H9 (cell line): ENCODE data around the gene PPP1R1B. TPM values are rescaled to one million over a fixed set of nuclear protein-coding genes. Genes with fewer than 3 reads are reported as not detected.

Experiments
- DNase-seq: peaks from one replicate; pipeline ENCODE4 v3.0.0-alpha.2; 2017
- H2AFZ ChIP-seq: one replicate; pipeline ENCODE4 v1.6.1; 2013; ENCODE audit warnings: mild to moderate bottlenecking, low read length, control low read depth, moderate library complexity
- H2AK5ac ChIP-seq: 2 replicates; pipeline ENCODE4 v1.6.1; 2013; ENCODE audit warnings: low read length, control low read depth, mixed read lengths; ENCODE audit not compliant: insufficient read length
- H2BK120ac ChIP-seq: one replicate; pipeline ENCODE4 v1.6.1; 2013; ENCODE audit warnings: low read depth, mild to moderate bottlenecking, low read length, control low read depth, inconsistent platforms; ENCODE audit not compliant: poor library complexity, severe bottlenecking
- H2BK12ac ChIP-seq: 2 replicates; pipeline ENCODE4 v1.6.1; 2013; ENCODE audit warnings: low read length, control low read depth, mixed read lengths, low read depth; ENCODE audit not compliant: insufficient read length
- H2BK15ac ChIP-seq: 2 replicates; pipeline ENCODE4 v1.6.1; 2013; ENCODE audit warnings: low read depth, low read length, control low read depth
- H2BK20ac ChIP-seq: one replicate; pipeline ENCODE4 v1.6.1; 2013; ENCODE audit warnings: low read depth, mild to moderate bottlenecking, low read length, control low read depth, inconsistent platforms; ENCODE audit not compliant: poor library complexity, severe bottlenecking
- H2BK5ac ChIP-seq: 2 replicates; pipeline ENCODE4 v1.6.1; 2013; ENCODE audit warnings: low read length, control low read depth, mixed read lengths; ENCODE audit not compliant: insufficient read length
- H3K14ac ChIP-seq: 2 replicates; pipeline ENCODE4 v1.6.1; 2013; ENCODE audit warnings: low read length, control low read depth; ENCODE audit not compliant: insufficient read depth
- H3K18ac ChIP-seq: 2 replicates; pipeline ENCODE4 v1.6.1; 2013; ENCODE audit warnings: low read depth, mild to moderate bottlenecking, mixed read lengths, low read length, control low read depth; ENCODE audit not compliant: insufficient read length
- H3K23ac ChIP-seq: 2 replicates; pipeline ENCODE4 v1.6.1; 2013; ENCODE audit warnings: low read length, control low read depth, mixed read lengths, low read depth; ENCODE audit not compliant: insufficient read length
- H3K23me2 ChIP-seq: 2 replicates; pipeline ENCODE4 v1.6.1; 2013; ENCODE audit warnings: low read depth, mild to moderate bottlenecking, mixed read lengths, low read length, control low read depth; ENCODE audit not compliant: insufficient read length, poor library complexity, severe bottlenecking
- H3K27ac ChIP-seq: 2 replicates; pipeline ENCODE4 v1.5.1; 2013; ENCODE audit warnings: low read length, control low read depth, mixed read lengths, low read depth; ENCODE audit not compliant: insufficient read length
- H3K27me3 ChIP-seq: 2 replicates; pipeline ENCODE4 v1.6.1; 2013; ENCODE audit warnings: low read length, control low read depth, inconsistent platforms; ENCODE audit not compliant: insufficient read depth
- H3K4ac ChIP-seq: 2 replicates; pipeline ENCODE4 v1.6.1; 2013; ENCODE audit warnings: low read depth, mild to moderate bottlenecking, control low read depth, inconsistent platforms, low read length, moderate library complexity
- H3K4me1 ChIP-seq: 2 replicates; pipeline ENCODE4 v1.6.1; 2013; ENCODE audit warnings: low read length, control low read depth, inconsistent platforms; ENCODE audit not compliant: insufficient read depth
- H3K4me2 ChIP-seq: 2 replicates; pipeline ENCODE4 v1.6.1; 2013; ENCODE audit warnings: low read length, control low read depth, mixed read lengths; ENCODE audit not compliant: insufficient read length, insufficient read depth
- H3K56ac ChIP-seq: 2 replicates; pipeline ENCODE4 v1.6.1; 2013; ENCODE audit warnings: low read depth, mild to moderate bottlenecking, mixed read lengths, low read length, control low read depth; ENCODE audit not compliant: insufficient read length
- H3K79me1 ChIP-seq: 2 replicates; pipeline ENCODE4 v1.6.1; 2013; ENCODE audit warnings: low read depth, mild to moderate bottlenecking, moderate library complexity, low read length, control low read depth, inconsistent platforms; ENCODE audit not compliant: insufficient read depth, poor library complexity, severe bottlenecking
- H3K79me2 ChIP-seq: 2 replicates; pipeline ENCODE4 v1.6.1; 2013; ENCODE audit warnings: low read length, control low read depth, inconsistent platforms; ENCODE audit not compliant: insufficient read depth
- H3K9ac ChIP-seq: 2 replicates; pipeline ENCODE4 v1.6.1; 2013; ENCODE audit warnings: low read length, control low read depth, mixed read lengths; ENCODE audit not compliant: insufficient read length; ENCODE audit errors: extremely low read depth
- H3K9me3 ChIP-seq: one replicate; pipeline ENCODE4 v1.6.1; 2013; ENCODE audit warnings: low read depth, low read length, inconsistent platforms; ENCODE audit not compliant: control insufficient read depth
- H3T11ph ChIP-seq: one replicate; pipeline ENCODE4 v1.6.1; 2013; ENCODE audit warnings: mild to moderate bottlenecking, low read length, control low read depth, inconsistent platforms
- H4K20me1 ChIP-seq: one replicate; pipeline ENCODE4 v1.6.1; 2013; ENCODE audit not compliant: control insufficient read depth, insufficient read length, insufficient read depth
- H4K5ac ChIP-seq: 2 replicates; pipeline ENCODE4 v1.6.1; 2013; ENCODE audit warnings: low read depth, mild to moderate bottlenecking, mixed read lengths, low read length, control low read depth; ENCODE audit not compliant: insufficient read length
- H4K8ac ChIP-seq: replicated peaks from 2 replicates; pipeline ENCODE4 v1.6.1; 2013; ENCODE audit warnings: low read length, control low read depth, mixed read lengths, low read depth; ENCODE audit not compliant: insufficient read length
- H4K91ac ChIP-seq: 2 replicates; pipeline ENCODE4 v1.6.1; 2013; ENCODE audit warnings: low read depth, mild to moderate bottlenecking, moderate library complexity, mixed read lengths, low read length, control low read depth; ENCODE audit not compliant: insufficient read length
- H3K27ac Mint-ChIP-seq, 3 experiments: 2 replicates in 2 of 3; 3 replicates in 1 of 3; pipeline ENCODE4 v1.8.0; 2020 to 2021; ENCODE audit warnings: mixed read lengths in 3 of 3, mild to moderate bottlenecking in 1 of 3, moderate library complexity in 1 of 3
- H3K27me3 Mint-ChIP-seq: 2 replicates; pipeline ENCODE4 v1.8.0; 2021; ENCODE audit warnings: low read depth, mild to moderate bottlenecking, moderate library complexity, mixed read lengths
- H3K36me3 Mint-ChIP-seq, 3 experiments: 2 replicates in 2 of 3; 3 replicates in 1 of 3; pipeline ENCODE4 v1.8.0; 2020 to 2021; ENCODE audit warnings: low read depth in 3 of 3, mixed read lengths in 3 of 3; ENCODE audit not compliant: insufficient read depth in 1 of 3
- H3K4me1 Mint-ChIP-seq, 2 experiments: 2 replicates each; pipeline ENCODE4 v1.8.0; 2020; ENCODE audit warnings: mixed read lengths in 2 of 2
- H3K4me3 Mint-ChIP-seq, 2 experiments: 2 replicates in 1 of 2; 3 replicates in 1 of 2; pipeline ENCODE4 v1.8.0; 2020 to 2021; ENCODE audit warnings: mild to moderate bottlenecking in 2 of 2, mixed read lengths in 2 of 2, moderate library complexity in 1 of 2
- H3K9me3 Mint-ChIP-seq, 2 experiments: 2 replicates in 1 of 2; 3 replicates in 1 of 2; pipeline ENCODE4 v1.8.0; 2020; ENCODE audit warnings: mild to moderate bottlenecking in 2 of 2, mixed read lengths in 2 of 2, moderate library complexity in 1 of 2
- WGBS: extraction: QIAGEN DNeasy Blood & Tissue Kit; methylation state at CpG from one replicate; pipeline ENCODE4 v1.1.7; 2013; ENCODE audit warnings: missing lambda C conversion rate, low lambda C conversion rate, mixed read lengths; ENCODE audit not compliant: insufficient read length; ENCODE audit errors: extremely low coverage; 5-methylcytosine and 5-hydroxymethylcytosine counted together
- total RNA-seq: library from RNA; stranded (reverse); gene quantifications from 2 replicates; pipeline ENCODE4 v1.2.1, GENCODE V29; 2021
- TF ChIP-seq, protein P1 (sequence below): fragments of 200-600 bp; sonication (generic); conservative IDR thresholded peaks from 3 replicates; pipeline ENCODE4 v1.8.0; 2021; ENCODE audit warnings: antibody characterized with exemption, mild to moderate bottlenecking

The PPP1R1B gene
- total RNA-seq, 1 experiment from 2014 or later: 15.5 TPM

DNA sequence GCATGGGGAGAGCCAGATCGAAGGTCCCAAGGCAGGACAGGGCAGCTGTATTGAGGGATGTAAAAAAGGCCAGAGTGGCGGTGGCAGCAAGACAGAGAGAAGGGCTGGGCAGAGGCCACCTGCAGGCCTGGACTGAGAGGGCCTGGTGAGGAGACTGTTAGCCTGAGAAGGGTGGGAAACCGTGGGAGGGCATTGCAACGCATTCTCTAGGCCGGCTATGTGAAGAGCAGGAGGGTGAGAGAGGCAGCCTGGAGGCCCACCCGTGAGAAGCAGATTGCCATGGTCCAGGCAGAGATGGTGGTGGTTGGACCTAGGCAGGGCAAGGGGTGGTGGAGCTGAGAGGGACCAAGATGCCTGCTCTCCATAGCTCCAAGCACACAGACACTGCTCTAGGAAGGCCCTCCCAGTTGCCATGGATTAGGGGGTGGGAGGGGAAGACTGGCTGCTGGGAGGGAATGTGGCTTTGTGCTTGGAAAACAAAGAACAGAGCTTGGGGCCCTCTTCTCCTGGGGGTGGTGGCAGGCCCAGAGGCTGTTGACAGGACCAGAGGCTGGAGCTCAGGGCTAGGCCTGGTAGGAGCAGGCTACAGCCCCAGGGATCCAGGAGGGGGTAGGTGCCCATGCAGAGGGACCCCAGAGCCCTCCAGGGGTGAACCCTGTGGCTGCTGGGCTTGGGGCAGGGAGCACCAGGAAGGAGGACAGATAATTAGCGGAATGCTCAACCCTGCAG, 26.0 kb downstream of the PPP1R1B start:
- Histone ChIP-seq H3K23me2 (no peaks in the 10 kb centered on the region), H3K18ac (no peak overlapping the region), H2AFZ (no peak overlapping the region), H2BK5ac (no peak overlapping the region), H2AK5ac (no peak overlapping the region), H3K27me3 (no peaks in the 10 kb centered on the region), H2BK12ac (no peak overlapping the region), H3K14ac (0 out of 2 replicates have a peak overlapping the region, but pooled peaks have one; percentile 25), H3T11ph (no peak overlapping the region), H3K4me2 (no peak overlapping the region), H3K27ac (no peak overlapping the region), H4K5ac (no peak overlapping the region), H3K79me2 (no peaks in the 10 kb centered on the region), H3K9ac (no peak overlapping the region), H4K8ac (no peak overlapping the region), H4K20me1 (no peaks in the 10 kb centered on the region), H3K9me3 (no peaks in the 10 kb centered on the region), H3K79me1 (no peaks in the 10 kb centered on the region), H3K23ac (no peak overlapping the region), H2BK15ac (no peak overlapping the region), H4K91ac (no peak overlapping the region), H3K4me1 (peaks cover 9% of the 10 kb centered on the region; the same call in 1 of the 2 replicates), H2BK20ac (no peak overlapping the region), H2BK120ac (no peak overlapping the region), H3K4ac (no peak overlapping the region), H3K56ac (no peak overlapping the region)
- TF ChIP-seq, protein P1, sequence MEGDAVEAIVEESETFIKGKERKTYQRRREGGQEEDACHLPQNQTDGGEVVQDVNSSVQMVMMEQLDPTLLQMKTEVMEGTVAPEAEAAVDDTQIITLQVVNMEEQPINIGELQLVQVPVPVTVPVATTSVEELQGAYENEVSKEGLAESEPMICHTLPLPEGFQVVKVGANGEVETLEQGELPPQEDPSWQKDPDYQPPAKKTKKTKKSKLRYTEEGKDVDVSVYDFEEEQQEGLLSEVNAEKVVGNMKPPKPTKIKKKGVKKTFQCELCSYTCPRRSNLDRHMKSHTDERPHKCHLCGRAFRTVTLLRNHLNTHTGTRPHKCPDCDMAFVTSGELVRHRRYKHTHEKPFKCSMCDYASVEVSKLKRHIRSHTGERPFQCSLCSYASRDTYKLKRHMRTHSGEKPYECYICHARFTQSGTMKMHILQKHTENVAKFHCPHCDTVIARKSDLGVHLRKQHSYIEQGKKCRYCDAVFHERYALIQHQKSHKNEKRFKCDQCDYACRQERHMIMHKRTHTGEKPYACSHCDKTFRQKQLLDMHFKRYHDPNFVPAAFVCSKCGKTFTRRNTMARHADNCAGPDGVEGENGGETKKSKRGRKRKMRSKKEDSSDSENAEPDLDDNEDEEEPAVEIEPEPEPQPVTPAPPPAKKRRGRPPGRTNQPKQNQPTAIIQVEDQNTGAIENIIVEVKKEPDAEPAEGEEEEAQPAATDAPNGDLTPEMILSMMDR: no peak; the same call in 2 of the 3 replicates
- H3K27me3 Mint-ChIP-seq: no peaks in the 10 kb centered on the region
- H3K36me3 Mint-ChIP-seq: peaks cover 0 to 21% (median 4%) of the 10 kb centered on the region in 3 experiments; a peak in 6 of 7 replicates
- H3K27ac Mint-ChIP-seq: peak overlapping the region; percentile 90 to 95 (median 91)
- H3K9me3 Mint-ChIP-seq: no peaks in the 10 kb centered on the region
- peak; percentile 81 for DNase-seq
- H3K4me1 Mint-ChIP-seq: peaks cover 31 to 61% of the 10 kb centered on the region in 2 experiments
- H3K4me3 Mint-ChIP-seq: peak overlapping the region; percentile 14 to 41; a peak in 3 of 5 replicates
- WGBS: no CpG with 5 or more reads among the region's 7 CpGs
